Liver (tissue), 9 donors: ENCODE results near the gene MYO18A. TPM values are rescaled to one million over a fixed set of nuclear protein-coding genes. Genes with fewer than 3 reads are reported as not detected.

ENCODE experiments used
- DNase-seq: peaks from one replicate; pipeline ENCODE4 v3.0.0-alpha.2; 2017; ENCODE audit warnings: low spot score
- H3K27ac ChIP-seq, 2 donors: one replicate each; pipeline ENCODE4 v1.7.0; 2013; ENCODE audit warnings: inconsistent platforms in 2 of 2, low read length in 2 of 2, control low read depth in 1 of 2, low read depth in 1 of 2, mild to moderate bottlenecking in 1 of 2
- H3K27me3 ChIP-seq, 4 donors: one replicate each; pipeline versions ENCODE4 v1.6.1 to v1.7.0; 2013; ENCODE audit warnings: low read length in 3 of 4, inconsistent platforms in 1 of 4, mild to moderate bottlenecking in 1 of 4, moderate library complexity in 1 of 4; ENCODE audit not compliant: control insufficient read depth in 4 of 4, insufficient read depth in 4 of 4
- H3K36me3 ChIP-seq, 4 donors: one replicate each; pipeline versions ENCODE4 v1.6.1 to v1.7.0; 2013; ENCODE audit warnings: low read length in 3 of 4, mild to moderate bottlenecking in 3 of 4, low read depth in 1 of 4, moderate library complexity in 1 of 4; ENCODE audit not compliant: control insufficient read depth in 4 of 4, insufficient read depth in 3 of 4
- H3K4me1 ChIP-seq, 4 donors: one replicate each; pipeline versions ENCODE4 v1.6.1 to v1.7.0; 2013; ENCODE audit warnings: low read length in 3 of 4, mild to moderate bottlenecking in 3 of 4, moderate library complexity in 1 of 4; ENCODE audit not compliant: control insufficient read depth in 4 of 4, insufficient read depth in 4 of 4
- H3K4me3 ChIP-seq, 3 donors: one replicate each; pipeline versions ENCODE4 v1.6.1 to v1.7.0; 2013; ENCODE audit warnings: low read length in 3 of 3, control low read depth in 1 of 3, low read depth in 1 of 3, mild to moderate bottlenecking in 1 of 3
- H3K9ac ChIP-seq, 2 donors: one replicate each; pipeline ENCODE4 v1.7.0; 2013; ENCODE audit warnings: low read length in 2 of 2, mild to moderate bottlenecking in 2 of 2, moderate library complexity in 2 of 2, control low read depth in 1 of 2, low read depth in 1 of 2
- H3K9me3 ChIP-seq, 4 donors: one replicate each; pipeline versions ENCODE4 v1.6.1 to v1.7.0; 2013; ENCODE audit warnings: low read length in 3 of 4; ENCODE audit not compliant: control insufficient read depth in 4 of 4
- ATF3 ChIP-seq: IDR thresholded peaks from 2 replicates; pipeline ENCODE4 v1.6.1; 2016; ENCODE audit warnings: antibody characterized with exemption
- CTCF ChIP-seq: fragments of 150-350 bp; IDR thresholded peaks from 2 replicates; pipeline ENCODE4 v1.5.1; 2017; ENCODE audit warnings: improper control_type of control experiment, low read depth, low read length; ENCODE audit not compliant: missing input control
- FOXA2 ChIP-seq: IDR thresholded peaks from 2 replicates; pipeline ENCODE4 v1.6.1; 2016; ENCODE audit warnings: antibody characterized with exemption
- GABPA ChIP-seq, 2 donors: IDR thresholded peaks in 1 of 2; conservative IDR thresholded peaks in 1 of 2; 2 replicates each; pipeline ENCODE4 v1.6.1; 2016; ENCODE audit warnings: antibody characterized with exemption in 2 of 2, mild to moderate bottlenecking in 1 of 2, moderate library complexity in 1 of 2
- HNF4A ChIP-seq, 2 donors: conservative IDR thresholded peaks; 2 replicates each; pipeline ENCODE4 v1.6.1; 2016; ENCODE audit warnings: antibody characterized with exemption in 2 of 2, mild to moderate bottlenecking in 2 of 2
- SP1 ChIP-seq: IDR thresholded peaks from 2 replicates; pipeline ENCODE4 v1.6.1; 2018; ENCODE audit warnings: antibody characterized with exemption, mild to moderate bottlenecking
- YY1 ChIP-seq: IDR thresholded peaks from 2 replicates; pipeline ENCODE4 v1.6.1; 2016; ENCODE audit warnings: antibody characterized with exemption, mild to moderate bottlenecking
- WGBS: extraction: QIAGEN DNeasy Blood & Tissue Kit; methylation state at CpG from one replicate; pipeline ENCODE4 v1.1.7; 2013; 5-methylcytosine and 5-hydroxymethylcytosine counted together
- polyA plus RNA-seq, 2 donors: library from polyadenylated mRNA; stranded (reverse) in 1 of 2; unstranded in 1 of 2; fragments of 200-250 nt in 1 of 2; fragments of >200 nt in 1 of 2; fragmentation: Nextera tagmentation in 1 of 2; extraction: Ambion mirVana in 1 of 2; gene quantifications; one replicate each; pipeline versions ENCODE4 v1.2.1 to v1.2.3, GENCODE V29; 2013 to 2015
- total RNA-seq, 2 donors: library from RNA; depleted of rRNA; stranded (reverse); fragments of >200 nt; gene quantifications; one replicate each; pipeline ENCODE4 v1.2.3, GENCODE V29; 2014
- TF ChIP-seq, protein P1 (sequence below): IDR thresholded peaks from 2 replicates; pipeline ENCODE4 v1.6.1; 2016; ENCODE audit warnings: antibody characterized with exemption, mild to moderate bottlenecking
- TF ChIP-seq, protein P2 (sequence below): IDR thresholded peaks from 2 replicates; pipeline ENCODE4 v1.6.1; 2016; ENCODE audit warnings: antibody characterized with exemption
- donor health status: healthy.
- donor health status: healthy.
- donor health status: healthy.
- donor health status: healthy.
- donor health status: healthy.

Gene MYO18A
- total and polyA plus RNA-seq, 4 donors, result 26.3 to 81.6 (median 37.3) TPM

DNA sequence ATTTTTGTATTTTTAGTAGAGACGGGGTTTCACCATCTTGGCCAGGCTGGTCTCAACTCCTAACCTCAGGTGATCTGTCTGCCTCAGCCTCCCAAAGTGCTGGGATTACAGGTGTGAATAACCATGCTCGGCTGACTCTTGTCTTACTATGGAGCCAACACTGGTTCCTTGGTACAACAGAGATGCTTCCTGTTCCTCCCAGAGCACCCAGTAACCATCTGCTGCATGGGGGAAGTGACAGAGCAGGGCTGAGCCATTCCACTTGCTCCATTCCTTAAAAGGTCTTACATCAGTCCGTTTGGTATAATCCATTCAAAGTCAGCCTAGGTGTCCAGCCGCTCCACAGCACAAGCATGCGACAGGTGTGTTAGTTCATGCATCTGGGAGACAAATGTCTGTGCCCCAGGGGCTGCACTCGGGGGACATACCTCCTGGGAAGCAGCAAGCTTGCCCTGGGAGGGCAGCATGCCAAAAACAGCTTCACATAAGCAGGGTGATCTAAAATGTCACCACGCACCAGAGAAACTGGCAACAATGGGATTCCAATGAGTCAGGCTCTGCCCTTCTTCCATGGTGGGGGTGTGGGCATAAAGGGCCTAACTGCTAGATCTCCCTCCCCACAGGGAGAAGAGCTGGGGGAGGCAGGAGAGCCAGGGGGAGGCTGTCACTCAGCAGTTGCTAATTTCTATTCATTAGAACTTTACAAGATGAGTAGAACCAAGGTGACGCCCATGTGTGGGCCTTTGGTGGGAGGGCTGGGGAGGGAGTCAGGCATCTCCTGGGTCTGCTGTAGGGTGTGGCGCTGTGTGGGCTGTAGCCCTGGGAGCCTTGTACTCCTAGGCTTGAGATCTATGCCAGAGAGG is 101.8 kb downstream of the MYO18A start:
- no peaks in the 10 kb centered on the region for H3K9me3 ChIP-seq
- H3K36me3 ChIP-seq, result peaks cover 23 to 51% (median 29%) of the 10 kb centered on the region in 4 donors
- H3K27me3 ChIP-seq, result no peaks in the 10 kb centered on the region
- H3K27ac ChIP-seq, result no peak overlapping the region
- H3K4me1 ChIP-seq, result peaks cover 0 to 4% (median 0%) of the 10 kb centered on the region in 4 donors
- no peak for DNase-seq
- no peak for TF ChIP-seq CTCF
- TF ChIP-seq, protein P1, sequence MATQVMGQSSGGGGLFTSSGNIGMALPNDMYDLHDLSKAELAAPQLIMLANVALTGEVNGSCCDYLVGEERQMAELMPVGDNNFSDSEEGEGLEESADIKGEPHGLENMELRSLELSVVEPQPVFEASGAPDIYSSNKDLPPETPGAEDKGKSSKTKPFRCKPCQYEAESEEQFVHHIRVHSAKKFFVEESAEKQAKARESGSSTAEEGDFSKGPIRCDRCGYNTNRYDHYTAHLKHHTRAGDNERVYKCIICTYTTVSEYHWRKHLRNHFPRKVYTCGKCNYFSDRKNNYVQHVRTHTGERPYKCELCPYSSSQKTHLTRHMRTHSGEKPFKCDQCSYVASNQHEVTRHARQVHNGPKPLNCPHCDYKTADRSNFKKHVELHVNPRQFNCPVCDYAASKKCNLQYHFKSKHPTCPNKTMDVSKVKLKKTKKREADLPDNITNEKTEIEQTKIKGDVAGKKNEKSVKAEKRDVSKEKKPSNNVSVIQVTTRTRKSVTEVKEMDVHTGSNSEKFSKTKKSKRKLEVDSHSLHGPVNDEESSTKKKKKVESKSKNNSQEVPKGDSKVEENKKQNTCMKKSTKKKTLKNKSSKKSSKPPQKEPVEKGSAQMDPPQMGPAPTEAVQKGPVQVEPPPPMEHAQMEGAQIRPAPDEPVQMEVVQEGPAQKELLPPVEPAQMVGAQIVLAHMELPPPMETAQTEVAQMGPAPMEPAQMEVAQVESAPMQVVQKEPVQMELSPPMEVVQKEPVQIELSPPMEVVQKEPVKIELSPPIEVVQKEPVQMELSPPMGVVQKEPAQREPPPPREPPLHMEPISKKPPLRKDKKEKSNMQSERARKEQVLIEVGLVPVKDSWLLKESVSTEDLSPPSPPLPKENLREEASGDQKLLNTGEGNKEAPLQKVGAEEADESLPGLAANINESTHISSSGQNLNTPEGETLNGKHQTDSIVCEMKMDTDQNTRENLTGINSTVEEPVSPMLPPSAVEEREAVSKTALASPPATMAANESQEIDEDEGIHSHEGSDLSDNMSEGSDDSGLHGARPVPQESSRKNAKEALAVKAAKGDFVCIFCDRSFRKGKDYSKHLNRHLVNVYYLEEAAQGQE, result no peak
- TF ChIP-seq ATF3, result no peak
- TF ChIP-seq YY1, result no peak
- no peak for TF ChIP-seq FOXA2
- no peak for TF ChIP-seq GABPA (IDR thresholded peaks at IDR 0.05 in 1 of 2, conservative IDR thresholded peaks at IDR 0.05 in 1 of 2)
- H3K9ac ChIP-seq, result no peak overlapping the region
- 92% methylated on average over 9 of the region's 9 CpGs for WGBS
- no peak overlapping the region for H3K4me3 ChIP-seq

DNA sequence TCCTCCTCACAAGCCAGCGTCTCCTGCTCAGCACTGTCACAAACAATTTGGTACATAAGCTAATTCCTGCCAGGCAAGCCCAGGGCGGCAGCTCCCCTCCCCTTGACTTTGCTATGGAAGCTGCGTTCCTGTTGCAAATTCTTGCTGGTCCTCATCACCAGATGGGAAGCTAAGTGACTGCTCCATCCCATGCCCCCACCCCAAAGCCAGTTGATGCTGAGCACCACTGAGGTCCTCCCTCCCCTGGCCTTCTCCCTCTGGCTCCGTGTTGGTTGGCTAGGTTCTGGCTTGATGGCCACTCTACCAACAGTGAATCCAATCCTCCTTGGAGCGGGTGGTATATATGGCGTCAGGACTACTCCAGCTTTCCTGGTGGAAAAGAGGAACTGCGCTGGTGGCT is 102.9 kb downstream of the MYO18A start:
- Histone ChIP-seq H3K4me1 (peaks cover 0 to 4% (median 0%) of the 10 kb centered on the region in 4 donors), H3K4me3 (no peak overlapping the region), H3K9me3 (no peaks in the 10 kb centered on the region), H3K27me3 (no peaks in the 10 kb centered on the region), H3K27ac (no peak overlapping the region), H3K36me3 (peaks cover 18 to 45% (median 25%) of the 10 kb centered on the region in 4 donors), H3K9ac (no peak overlapping the region)
- TF ChIP-seq HNF4A (conservative IDR thresholded peaks at IDR 0.05) (no peak), SP1 (no peak)
- TF ChIP-seq, protein P2, sequence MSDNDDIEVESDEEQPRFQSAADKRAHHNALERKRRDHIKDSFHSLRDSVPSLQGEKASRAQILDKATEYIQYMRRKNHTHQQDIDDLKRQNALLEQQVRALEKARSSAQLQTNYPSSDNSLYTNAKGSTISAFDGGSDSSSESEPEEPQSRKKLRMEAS, result no peak
- TF ChIP-seq, protein P1, result no peak
- no peak for DNase-seq
- WGBS, result 95% methylated on average over 7 of the region's 7 CpGs
